Lower leg skin (tissue), 4 donors: ENCODE data around the gene RNF111. TPM values are rescaled to one million over a fixed set of nuclear protein-coding genes. Genes with fewer than 3 reads are reported as not detected.

Source experiments
- DNase-seq, 2 donors: peaks; one replicate each; pipeline ENCODE4 v3.0.0-alpha.2; 2019; ENCODE audit warnings: low spot score in 2 of 2
- H3K4me3 ChIP-seq: fragments of 200-600 bp; sonication (generic); 2 replicates; pipeline ENCODE4 v1.5.1; 2017; ENCODE audit warnings: mild to moderate bottlenecking, low read depth; ENCODE audit not compliant: poor library complexity, severe bottlenecking
- POLR2A ChIP-seq, 2 donors: fragments of 450-650 bp; IDR thresholded peaks; one replicate each; pipeline ENCODE4 v1.6.1; 2016 to 2017; ENCODE audit warnings: antibody characterized with exemption in 2 of 2, mild to moderate bottlenecking in 1 of 2, moderate library complexity in 1 of 2
- WGBS, 2 donors: methylation state at CpG; one replicate each; pipeline ENCODE4 v1.1.5; 2018; 5-methylcytosine and 5-hydroxymethylcytosine counted together
- intact Hi-C: fragments of 100-400 bp; cut with DNase I; formaldehyde crosslinking; loops from one replicate; pipeline ENCODE4 v1.15.0; 2023; ENCODE audit warnings: low total_unique reads
- total RNA-seq, 4 donors: library from RNA; depleted of rRNA; stranded (reverse); fragments of >200 nt; gene quantifications; one replicate each; pipeline ENCODE4 v1.1.0, GENCODE V29; 2016
- TF ChIP-seq, protein P1 (sequence below), 3 donors: fragments of 450-650 bp; IDR thresholded peaks; one replicate each; pipeline ENCODE4 v1.5.1; 2016; ENCODE audit warnings: antibody characterized with exemption in 3 of 3, mild to moderate bottlenecking in 3 of 3, moderate library complexity in 2 of 3

The RNF111 gene
- total RNA-seq, 4 donors from 2014 or later: 14.9 to 27.9 (median 22.6) TPM

DNA sequence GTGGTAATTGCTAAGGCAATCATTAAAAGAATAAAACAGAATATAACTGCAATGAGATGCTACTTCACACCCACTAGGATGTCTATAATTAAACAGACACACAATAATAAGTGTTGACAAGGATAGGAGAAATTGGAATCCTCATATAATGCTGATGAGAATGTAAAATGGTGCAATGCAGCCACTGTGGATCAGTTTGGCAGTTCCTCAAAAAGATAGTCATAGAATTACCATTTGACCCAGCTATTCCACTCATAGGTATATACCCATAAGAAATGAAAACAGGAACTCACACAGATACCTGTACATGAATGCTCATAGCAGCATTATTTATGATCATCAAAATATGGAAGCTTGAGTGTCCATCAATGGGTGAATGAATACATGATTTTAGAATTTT is 9.6 kb upstream of the RNF111 start:
- no peak for TF ChIP-seq POLR2A (IDR thresholded peaks at IDR 0.05)
- TF ChIP-seq, protein P1, sequence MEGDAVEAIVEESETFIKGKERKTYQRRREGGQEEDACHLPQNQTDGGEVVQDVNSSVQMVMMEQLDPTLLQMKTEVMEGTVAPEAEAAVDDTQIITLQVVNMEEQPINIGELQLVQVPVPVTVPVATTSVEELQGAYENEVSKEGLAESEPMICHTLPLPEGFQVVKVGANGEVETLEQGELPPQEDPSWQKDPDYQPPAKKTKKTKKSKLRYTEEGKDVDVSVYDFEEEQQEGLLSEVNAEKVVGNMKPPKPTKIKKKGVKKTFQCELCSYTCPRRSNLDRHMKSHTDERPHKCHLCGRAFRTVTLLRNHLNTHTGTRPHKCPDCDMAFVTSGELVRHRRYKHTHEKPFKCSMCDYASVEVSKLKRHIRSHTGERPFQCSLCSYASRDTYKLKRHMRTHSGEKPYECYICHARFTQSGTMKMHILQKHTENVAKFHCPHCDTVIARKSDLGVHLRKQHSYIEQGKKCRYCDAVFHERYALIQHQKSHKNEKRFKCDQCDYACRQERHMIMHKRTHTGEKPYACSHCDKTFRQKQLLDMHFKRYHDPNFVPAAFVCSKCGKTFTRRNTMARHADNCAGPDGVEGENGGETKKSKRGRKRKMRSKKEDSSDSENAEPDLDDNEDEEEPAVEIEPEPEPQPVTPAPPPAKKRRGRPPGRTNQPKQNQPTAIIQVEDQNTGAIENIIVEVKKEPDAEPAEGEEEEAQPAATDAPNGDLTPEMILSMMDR (IDR thresholded peaks at IDR 0.05): no peak
- intact Hi-C loops: loop anchor here (10.0 kb wide), 1 partner anchor 527 kb away; no protein-coding TSS in a partner anchor
- no peak overlapping the region for H3K4me3 ChIP-seq
- DNase-seq: no peak

DNA sequence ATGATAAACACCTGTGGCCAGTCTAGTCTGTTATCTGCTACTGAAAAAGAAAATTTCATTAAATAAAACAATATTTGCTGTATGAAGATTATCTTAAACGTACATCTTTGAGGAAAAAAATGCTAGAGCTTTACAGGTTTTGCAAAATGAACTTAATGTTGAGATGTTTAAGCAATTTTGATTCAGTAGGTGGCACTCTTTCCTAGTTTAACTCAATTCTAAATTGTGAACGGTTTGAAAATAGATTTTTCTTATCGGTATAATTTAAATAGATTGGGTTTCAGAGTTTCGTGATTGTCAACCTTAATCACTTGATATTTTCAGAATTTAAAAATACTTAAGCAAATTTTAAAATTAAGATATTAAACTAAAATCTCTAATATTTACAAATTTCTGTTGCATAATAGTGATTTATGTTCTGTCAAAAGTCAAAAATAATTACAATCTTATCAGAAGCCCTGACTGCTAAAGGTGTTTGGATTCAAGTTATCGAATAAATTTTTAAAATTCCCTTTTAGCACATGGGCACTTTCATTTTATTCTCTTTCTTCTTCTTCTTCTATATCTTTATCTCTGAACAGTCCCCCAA is 7.0 kb upstream of the RNF111 start:
- TF ChIP-seq, protein P1 (IDR thresholded peaks at IDR 0.05): no peak
- no peak for TF ChIP-seq POLR2A (IDR thresholded peaks at IDR 0.05)
- no peak overlapping the region for H3K4me3 ChIP-seq
- 6 to 8% methylated on average over 5 of the region's 5 CpGs for WGBS, 2 donors
- intact Hi-C loops: no loop called here
- DNase-seq: no peak

DNA sequence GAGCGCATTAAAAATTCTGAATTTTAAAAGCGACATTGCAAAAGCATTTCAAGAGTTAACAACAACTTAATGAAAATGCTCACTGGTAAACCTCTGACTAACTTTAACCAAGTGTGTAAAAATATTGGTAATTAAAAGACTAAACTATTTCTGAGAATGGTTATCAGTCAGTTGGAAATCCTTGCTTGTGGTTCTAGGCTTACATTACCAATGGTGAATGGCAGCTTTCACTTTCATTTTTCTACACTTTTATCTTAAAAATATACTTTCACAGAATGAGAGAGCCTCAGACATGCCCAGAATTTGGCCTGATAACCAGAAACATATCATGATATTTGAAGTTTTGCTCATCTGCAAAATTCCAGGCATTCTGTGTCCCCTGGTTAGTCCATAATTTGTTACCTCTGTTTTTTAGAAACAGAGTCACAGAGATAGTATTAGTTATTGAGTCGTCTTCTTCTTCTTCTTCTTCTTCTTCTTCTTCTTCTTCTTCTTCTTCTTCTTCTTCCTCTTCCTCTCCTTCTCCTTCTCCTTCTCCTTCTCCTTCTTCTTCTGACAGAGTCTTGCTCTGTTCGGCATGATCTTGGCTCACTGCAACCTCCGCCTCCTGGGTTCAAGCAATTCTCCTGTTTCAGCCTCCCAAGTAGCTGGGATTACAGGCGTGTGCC is 5.5 kb upstream of the RNF111 start:
- WGBS, 2 donors: 75 to 91% methylated on average over 5 to 6 of the region's 6 CpGs
- no peak for DNase-seq
- H3K4me3 ChIP-seq: no peak overlapping the region
- intact Hi-C loops: no loop called here
- TF ChIP-seq, protein P1 (IDR thresholded peaks at IDR 0.05): no peak
- TF ChIP-seq POLR2A (IDR thresholded peaks at IDR 0.05): no peak

DNA sequence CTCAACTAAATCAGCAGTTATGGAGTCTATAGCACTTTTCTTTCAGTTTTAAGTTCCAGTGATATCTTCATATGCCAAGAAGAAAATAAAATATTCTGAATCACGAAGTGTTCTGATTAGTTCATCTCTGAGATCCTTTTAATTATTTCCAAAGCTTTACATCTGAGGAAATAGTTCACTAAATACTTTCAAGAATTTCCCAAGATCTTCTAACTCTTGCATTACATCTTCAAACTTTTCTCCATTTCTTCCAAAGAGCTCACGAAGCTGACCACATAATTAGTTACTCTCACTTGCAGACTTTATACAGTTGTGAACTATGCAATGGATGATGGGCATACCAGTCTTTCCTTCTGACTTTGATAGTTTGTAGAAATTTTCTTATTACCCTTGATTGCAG is 4.2 kb upstream of the RNF111 start:
- intact Hi-C loops: no loop called here
- no peak for TF ChIP-seq POLR2A (IDR thresholded peaks at IDR 0.05)
- TF ChIP-seq, protein P1 (IDR thresholded peaks at IDR 0.05): no peak
- DNase-seq: no peak
- no peak overlapping the region for H3K4me3 ChIP-seq
- WGBS, 2 donors: 90 to 91% methylated on average over 2 of the region's 2 CpGs

DNA sequence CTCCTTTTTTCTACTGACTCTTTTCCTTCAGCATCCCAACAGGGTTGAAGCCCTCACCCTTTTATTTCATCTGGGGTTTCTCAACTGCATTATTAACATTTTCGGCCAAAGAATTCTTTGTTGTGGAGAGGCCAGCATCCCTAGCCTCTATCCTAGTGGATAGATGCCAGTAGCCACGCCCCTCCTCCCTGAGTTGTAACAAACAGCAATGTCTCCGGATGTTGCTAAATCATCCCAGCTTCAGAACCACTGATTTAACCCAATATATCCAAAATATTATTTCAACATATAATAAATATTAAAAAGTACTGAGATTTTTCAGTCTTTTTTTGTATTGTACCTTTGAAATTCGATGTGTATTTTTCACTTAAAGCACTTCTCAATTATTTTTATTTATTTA is 2.0 kb upstream of the RNF111 start:
- 27 to 34% methylated on average over 4 of the region's 4 CpGs for WGBS, 2 donors
- intact Hi-C loops: no loop called here
- no peak for TF ChIP-seq POLR2A (IDR thresholded peaks at IDR 0.05)
- TF ChIP-seq, protein P1 (IDR thresholded peaks at IDR 0.05): no peak
- H3K4me3 ChIP-seq: no peak overlapping the region
- peak; percentile 56 to 92 for DNase-seq
